ENCODE measurements around the gene DNAH2. TPM values are rescaled to one million over a fixed set of nuclear protein-coding genes. Genes with fewer than 3 reads are reported as not detected.

The DNAH2 gene
- total and polyA plus RNA-seq, 2 of the 13 experiments (the other 11 are each of a cell fraction or from before 2014, with no cell fraction given) = not detected

DNA sequence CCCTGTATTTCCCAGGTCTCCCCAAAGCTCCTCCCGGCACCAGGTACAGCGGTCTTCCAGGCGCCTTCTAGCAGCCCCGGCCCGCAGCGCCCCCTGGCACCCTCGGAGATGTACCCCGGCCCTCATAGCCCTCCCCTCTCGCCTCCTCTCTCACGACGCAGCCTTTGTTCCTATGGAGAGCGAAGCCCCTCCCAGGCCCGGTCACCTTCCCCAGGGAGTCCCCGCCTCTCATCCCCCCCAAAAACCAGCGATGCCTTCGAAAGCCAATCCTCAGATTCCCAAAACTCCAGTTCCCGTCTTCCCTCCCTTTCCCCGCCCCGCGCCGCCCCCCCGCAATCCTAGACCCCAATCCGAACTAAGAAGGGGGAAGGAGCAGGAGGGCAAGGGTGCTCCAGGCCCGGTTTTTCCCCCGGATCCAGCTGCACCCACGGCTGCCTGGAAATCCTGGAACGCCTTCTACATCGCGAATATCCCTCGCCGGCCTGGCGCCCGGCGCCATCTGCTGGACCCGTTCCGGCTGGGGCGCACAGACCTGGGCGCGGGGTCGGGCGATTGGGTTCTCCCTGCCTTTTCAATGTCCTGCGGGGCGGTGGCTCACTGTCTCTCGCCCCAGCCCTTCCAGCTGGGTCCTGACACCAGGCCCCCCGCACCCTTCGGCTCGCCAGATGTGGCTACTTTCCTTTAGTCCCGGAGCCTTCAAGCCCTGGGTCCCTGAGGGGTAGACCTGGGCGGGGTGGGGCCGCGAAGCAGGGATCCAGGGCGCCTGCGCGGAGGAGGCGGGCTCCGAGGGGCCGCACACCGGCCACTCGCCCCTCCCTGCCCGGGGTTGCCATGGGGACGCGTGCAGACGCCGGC, at the start of gene DNAH2 (continued):
- peak; percentile 38; the same call in 1 of the 2 replicates for TF ChIP-seq CBX5 (CRISPR knock-in tag; IDR thresholded peaks at IDR 0.05; ENCODE audit: borderline replicate concordance)
- TF ChIP-seq, protein P1, sequence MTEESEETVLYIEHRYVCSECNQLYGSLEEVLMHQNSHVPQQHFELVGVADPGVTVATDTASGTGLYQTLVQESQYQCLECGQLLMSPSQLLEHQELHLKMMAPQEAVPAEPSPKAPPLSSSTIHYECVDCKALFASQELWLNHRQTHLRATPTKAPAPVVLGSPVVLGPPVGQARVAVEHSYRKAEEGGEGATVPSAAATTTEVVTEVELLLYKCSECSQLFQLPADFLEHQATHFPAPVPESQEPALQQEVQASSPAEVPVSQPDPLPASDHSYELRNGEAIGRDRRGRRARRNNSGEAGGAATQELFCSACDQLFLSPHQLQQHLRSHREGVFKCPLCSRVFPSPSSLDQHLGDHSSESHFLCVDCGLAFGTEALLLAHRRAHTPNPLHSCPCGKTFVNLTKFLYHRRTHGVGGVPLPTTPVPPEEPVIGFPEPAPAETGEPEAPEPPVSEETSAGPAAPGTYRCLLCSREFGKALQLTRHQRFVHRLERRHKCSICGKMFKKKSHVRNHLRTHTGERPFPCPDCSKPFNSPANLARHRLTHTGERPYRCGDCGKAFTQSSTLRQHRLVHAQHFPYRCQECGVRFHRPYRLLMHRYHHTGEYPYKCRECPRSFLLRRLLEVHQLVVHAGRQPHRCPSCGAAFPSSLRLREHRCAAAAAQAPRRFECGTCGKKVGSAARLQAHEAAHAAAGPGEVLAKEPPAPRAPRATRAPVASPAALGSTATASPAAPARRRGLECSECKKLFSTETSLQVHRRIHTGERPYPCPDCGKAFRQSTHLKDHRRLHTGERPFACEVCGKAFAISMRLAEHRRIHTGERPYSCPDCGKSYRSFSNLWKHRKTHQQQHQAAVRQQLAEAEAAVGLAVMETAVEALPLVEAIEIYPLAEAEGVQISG (CRISPR knock-in tag; IDR thresholded peaks at IDR 0.05) = peak; percentile 75
- no peak for TF ChIP-seq CBX1 (IDR thresholded peaks at IDR 0.05; ENCODE audit: low read depth)
- TF ChIP-seq PTBP1 (IDR thresholded peaks at IDR 0.05; ENCODE audit: low read depth, low read length, poor library complexity, severe bottlenecking) = peak; percentile 57
- TF ChIP-seq NR2F6 (IDR thresholded peaks at IDR 0.05) = no peak
- 0 out of 2 replicates have a peak, but pooled peaks have one; percentile 28 for TF ChIP-seq NR2F6 (CRISPR knock-in tag; IDR thresholded peaks at IDR 0.05)
- TF ChIP-seq ZNF605 (CRISPR knock-in tag; IDR thresholded peaks at IDR 0.05) = 0 out of 2 replicates have a peak, but pooled peaks have one; percentile 46
- TF ChIP-seq ZFY (CRISPR knock-in tag; IDR thresholded peaks at IDR 0.05) = peak; percentile 50
- TF ChIP-seq CTCF (CRISPR knock-in tag; IDR thresholded peaks at IDR 0.05) = peak; percentile 87
- peak; percentile 45; the same call in 1 of the 2 replicates for TF ChIP-seq PATZ1 (CRISPR knock-in tag; IDR thresholded peaks at IDR 0.05)
- 0 out of 2 replicates have a peak, but pooled peaks have one; percentile 30 for TF ChIP-seq PHF8 (CRISPR knock-in tag; IDR thresholded peaks at IDR 0.05)
- TF ChIP-seq THAP9 (CRISPR knock-in tag; IDR thresholded peaks at IDR 0.05; ENCODE audit: borderline replicate concordance) = 0 out of 2 replicates have a peak, but pooled peaks have one; percentile 5
- TF ChIP-seq ZNF333 (CRISPR knock-in tag; IDR thresholded peaks at IDR 0.05; ENCODE audit: borderline replicate concordance) = 0 out of 2 replicates have a peak, but pooled peaks have one; percentile 38
- TF ChIP-seq DNMT1 (CRISPR knock-in tag; IDR thresholded peaks at IDR 0.05) = no peak
- TF ChIP-seq HCFC1 (IDR thresholded peaks at IDR 0.05; ENCODE audit: low read depth, low read length) = no peak
- TF ChIP-seq, protein P2, sequence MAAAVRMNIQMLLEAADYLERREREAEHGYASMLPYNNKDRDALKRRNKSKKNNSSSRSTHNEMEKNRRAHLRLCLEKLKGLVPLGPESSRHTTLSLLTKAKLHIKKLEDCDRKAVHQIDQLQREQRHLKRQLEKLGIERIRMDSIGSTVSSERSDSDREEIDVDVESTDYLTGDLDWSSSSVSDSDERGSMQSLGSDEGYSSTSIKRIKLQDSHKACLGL (CRISPR knock-in tag; IDR thresholded peaks at IDR 0.05) = 0 out of 2 replicates have a peak, but pooled peaks have one; percentile 27
- TF ChIP-seq ZFP90 (CRISPR knock-in tag; IDR thresholded peaks at IDR 0.05; ENCODE audit: borderline replicate concordance) = 0 out of 2 replicates have a peak, but pooled peaks have one; percentile 19
